HG02798 (cell line): ENCODE data around the gene TGM6.

Experiments
- ATAC-seq: cut with Tn5 transposase; IDR thresholded peaks from one replicate; pipeline ENCODE4 v1.9.1; 2021; ENCODE audit warnings: mild to moderate bottlenecking; ENCODE audit not compliant: unreplicated experiment, poor library complexity

TGM6 gene

DNA sequence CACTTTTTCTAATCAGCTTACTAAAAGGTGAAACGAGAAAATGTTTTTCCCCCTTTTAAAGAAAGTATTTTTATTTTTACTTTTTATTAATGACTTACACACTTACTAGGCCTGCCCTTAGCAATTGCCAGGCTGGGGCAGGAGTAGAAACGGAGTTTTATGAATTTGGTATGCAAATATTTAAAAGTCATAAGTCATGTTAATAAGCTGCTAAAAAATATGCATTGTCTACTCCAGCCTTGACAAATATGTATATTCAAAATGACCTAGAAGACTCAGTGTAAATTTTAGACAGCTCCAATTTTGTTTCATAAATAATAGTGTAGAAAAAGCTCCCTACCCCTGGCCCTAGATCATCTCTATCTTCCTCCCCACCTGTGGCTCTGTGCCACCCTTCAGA is 17.5 kb upstream of the TGM6 start:
- ATAC-seq = no peak

DNA sequence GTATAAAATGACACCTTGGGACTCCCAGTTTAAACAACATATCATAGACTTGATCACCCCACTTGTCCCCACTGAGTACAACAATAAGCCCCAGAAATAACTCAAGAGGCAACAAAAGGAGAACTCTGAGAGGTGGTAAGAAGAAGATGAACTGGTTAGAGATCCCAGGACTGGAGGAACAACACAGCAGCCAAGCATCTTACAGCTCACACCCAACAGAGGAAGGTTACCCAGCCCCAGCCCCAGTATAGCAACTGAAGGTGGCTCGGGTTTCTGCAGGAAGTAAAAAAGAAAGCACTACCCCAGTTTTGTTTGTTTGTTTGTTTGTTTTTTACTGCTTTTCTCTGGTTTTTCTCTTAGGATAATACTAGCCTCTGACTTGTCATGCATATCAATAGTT is 17.1 kb upstream of the TGM6 start:
- no peak for ATAC-seq

DNA sequence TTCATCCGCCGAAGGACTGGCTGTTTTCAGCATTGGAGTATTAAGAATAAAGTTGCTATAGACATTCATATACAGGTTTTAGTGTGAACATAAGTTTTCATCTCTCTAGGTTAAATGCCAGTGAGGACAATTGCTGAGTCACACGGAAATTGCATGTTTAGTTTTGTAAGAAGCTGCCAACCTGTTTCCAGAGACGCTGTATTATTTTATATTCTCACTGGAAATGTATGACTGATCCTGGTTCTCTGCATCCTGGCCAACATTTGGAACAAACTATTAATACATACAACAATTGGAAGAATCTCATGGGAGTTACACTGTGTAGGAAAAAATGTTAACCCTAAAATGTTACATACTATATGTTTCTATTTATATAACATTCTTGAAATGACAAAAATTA is 16.7 kb upstream of the TGM6 start:
- ATAC-seq = no peak

DNA sequence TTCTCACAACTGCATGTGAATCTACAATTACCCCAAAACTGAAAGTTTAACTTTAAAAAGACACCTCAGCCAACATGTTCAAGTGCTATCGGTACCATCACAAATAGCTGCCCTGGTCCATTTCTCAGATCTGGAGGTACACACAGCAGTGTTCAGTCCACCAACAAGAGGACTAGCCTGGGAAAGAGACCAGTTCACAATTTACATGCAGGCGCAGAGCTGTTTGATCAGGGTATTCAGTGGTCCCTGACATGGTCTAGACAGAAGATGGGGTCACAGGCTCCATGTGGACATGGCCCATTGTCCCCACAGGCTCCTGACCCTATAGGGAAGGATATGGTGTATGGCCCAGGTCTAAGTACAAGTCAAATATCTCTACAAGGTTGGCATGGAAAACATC is 15.6 kb upstream of the TGM6 start:
- no peak for ATAC-seq

- ATAC-seq = no peak
Observed at GRCh38 chr20:2365666-2366065, 15.0 kb upstream of the TGM6 start.

GRCh38 chr20:2368621-2369020 is 12.1 kb upstream of the TGM6 start:
- ATAC-seq = no peak

DNA sequence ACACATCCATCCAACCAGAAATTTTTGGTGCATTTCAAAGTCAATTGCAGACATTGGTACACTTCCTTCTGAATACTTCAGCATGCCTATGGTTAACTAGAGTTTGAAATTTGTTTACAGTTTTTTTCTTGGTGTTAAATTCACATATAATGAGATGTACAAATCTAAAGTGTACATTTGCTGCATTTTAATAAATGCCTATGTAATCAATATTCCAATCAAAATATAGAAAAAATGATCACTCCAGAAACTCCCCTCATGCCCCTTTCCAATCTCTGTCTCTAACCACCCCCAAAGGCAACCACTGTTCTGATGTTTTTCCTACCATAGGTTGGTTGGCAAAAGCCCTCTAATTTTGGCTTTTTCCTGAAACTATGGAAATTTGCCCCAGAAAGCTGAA is 7.6 kb upstream of the TGM6 start:
- no peak for ATAC-seq

- no peak for ATAC-seq
Observed at GRCh38 chr20:2374346-2375125, 6.2 kb upstream of the TGM6 start.

DNA sequence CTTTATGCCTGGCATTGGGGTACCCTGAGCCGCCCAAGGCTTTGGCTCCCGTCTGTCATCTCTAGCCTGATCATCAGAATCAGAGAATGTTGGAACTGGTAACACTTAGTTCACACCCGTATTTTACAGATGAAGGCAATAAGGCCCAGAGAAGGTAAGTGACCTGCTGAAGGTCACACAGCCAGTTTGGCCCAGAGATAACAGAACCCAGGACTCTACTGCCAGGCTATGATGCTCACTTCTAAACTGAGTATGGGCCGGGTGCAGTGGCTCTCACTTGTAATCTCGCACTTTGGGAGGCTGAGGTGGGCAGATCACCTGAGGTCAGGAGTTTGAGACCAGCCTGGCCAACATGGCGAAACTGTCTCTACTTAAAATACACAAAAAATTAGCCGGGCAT is 1.8 kb upstream of the TGM6 start:
- no peak for ATAC-seq

DNA sequence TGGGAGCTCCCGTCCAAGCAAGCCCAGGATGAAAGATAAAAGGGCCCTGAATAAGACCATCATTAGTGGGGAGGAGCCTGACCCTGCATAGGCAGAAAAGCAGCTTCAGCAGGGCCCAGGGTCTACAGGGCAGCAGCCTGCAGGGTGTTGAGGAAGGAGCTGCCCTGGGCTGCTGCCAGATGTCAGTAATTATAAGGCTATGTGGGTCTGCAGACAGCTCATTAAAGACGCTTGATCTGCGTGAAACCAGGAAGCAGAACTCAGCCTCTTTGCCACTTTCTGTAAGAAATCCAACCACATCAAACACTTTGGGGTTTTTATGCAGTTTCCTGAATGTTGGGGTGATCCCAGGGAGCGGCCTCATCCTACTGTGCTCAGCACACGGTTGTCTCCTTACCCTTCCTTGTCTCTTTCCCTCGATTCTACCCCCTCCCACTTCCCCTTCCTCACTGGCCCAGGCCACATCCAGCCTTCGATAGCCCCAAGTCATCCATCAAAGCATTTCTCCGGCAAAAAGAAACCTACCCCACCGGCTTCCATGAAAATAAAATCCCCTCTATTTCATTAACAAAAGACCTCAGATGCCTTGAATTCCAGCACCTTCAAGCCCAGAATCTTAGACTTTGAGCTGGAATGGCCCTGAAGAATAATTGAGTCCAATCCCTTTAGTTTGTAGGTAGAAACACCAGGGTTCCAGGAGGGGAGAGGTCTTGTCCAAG is 1.0 kb upstream of the TGM6 start:
- no peak for ATAC-seq

DNA sequence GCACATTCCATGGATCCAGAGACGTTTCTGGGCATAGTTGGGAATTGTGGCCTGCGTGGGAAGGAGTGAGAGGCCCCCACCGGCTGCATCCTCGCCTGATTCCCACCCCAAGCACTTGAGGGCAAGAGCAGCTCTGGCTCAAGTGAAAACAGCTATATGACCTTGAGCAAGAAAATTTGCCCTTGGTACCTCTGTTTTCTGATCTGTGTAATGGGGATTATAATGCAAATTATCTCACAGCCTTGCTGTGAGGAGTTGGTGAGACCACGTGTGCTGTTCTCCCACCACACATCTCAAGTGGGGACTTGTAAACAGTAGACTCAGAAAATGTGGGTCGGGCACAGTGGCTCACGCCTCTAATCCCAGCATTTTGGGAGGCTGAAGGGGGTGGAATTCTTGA is 602 bp downstream of the TGM6 start:
- ATAC-seq = no peak

GRCh38 chr20:2382833-2383232 is 2.1 kb downstream of the TGM6 start:
- ATAC-seq = no peak

DNA sequence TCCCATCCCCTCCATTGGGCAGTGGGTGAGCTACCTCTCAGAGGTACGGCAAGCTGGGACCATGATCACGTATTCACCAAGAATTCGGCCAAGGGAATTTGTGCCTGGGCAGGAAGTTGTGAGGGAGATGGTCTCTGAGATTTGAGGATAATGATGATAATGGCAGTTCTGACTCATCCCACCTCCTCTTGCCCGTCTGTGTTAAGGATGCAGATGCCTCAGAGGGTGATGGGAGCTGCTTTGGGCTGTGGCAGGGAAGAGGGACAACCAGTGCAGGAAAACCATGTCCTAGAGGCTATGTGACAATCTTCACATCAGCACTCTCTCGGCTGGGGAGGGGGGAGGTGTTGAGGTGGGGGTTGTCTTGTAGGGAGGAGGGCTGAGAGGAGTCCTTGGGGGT is 4.3 kb downstream of the TGM6 start:
- ATAC-seq = no peak

GRCh38 chr20:2385496-2385895 is 4.8 kb downstream of the TGM6 start:
- ATAC-seq = no peak

DNA sequence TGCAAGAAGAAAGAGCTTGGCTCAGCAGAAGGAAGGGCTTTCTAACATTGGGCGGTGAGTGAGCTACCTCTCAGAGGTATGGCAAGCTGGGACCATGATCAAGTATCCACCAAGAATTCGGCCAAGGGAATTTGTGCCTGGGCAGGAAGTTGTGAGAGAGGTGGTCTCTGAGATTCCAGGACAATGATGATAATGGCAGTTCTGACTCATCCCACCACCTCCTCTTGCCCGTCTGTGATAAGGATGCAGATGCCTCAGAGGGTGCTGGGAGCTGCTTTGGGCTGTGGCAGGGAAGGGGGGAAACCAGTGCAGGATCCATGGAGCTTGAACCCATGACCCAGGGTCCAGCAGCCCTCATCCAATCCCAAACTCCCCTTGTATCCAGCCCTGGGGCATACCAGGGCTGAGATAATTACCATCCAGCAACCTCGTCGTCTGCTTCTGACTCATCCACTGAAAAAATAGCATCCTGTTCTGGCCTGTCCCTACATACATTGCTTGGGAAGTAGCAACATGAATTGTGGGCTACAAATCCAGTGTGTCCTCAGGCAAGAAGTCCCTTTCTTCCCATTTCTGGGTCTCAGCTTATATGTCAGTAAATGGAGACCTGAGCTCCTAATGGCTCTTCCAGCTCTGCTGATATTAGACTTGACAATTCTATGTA is 5.9 kb downstream of the TGM6 start:
- no peak for ATAC-seq

- ATAC-seq = no peak
Observed at GRCh38 chr20:2387180-2387577, 6.5 kb downstream of the TGM6 start.

- ATAC-seq = no peak
Observed at GRCh38 chr20:2387580-2387979, 6.9 kb downstream of the TGM6 start.

DNA sequence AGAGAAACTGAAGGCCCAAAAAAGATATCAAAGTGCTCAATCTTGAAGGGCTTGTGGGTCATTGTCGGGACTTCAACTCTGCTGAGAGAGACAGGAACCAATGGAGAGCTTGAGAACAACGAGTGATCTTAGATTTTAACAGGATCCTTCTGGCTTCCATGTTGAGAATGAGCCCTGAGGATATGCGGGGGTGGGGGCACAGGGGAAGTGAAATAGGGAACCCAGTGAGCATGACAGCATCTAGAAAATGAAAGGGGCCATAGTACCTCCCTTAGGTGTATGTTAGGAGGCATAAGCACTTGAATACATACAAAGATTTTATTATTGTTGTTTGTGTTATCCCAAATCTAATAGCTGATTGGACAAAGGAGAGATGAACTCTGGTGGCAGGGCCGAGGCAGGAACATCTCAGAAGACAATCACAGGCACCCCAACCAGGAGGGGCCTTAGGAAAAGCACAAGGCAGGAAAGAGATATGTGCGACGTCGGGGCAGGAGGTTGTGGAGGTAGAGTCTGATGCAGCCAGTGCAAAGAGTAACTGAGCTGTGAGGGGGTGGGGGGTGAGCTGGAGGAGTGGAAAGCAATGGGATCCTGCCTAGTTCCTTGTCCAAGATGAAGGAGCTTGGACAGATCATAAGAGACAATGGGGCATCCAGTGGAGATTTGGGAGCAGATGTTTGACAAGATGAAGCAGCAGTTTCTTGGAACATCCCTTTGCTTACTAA is 10.4 kb downstream of the TGM6 start:
- no peak for ATAC-seq

GRCh38 chr20:2394411-2395055 is 13.8 kb downstream of the TGM6 start:
- ATAC-seq = no peak

DNA sequence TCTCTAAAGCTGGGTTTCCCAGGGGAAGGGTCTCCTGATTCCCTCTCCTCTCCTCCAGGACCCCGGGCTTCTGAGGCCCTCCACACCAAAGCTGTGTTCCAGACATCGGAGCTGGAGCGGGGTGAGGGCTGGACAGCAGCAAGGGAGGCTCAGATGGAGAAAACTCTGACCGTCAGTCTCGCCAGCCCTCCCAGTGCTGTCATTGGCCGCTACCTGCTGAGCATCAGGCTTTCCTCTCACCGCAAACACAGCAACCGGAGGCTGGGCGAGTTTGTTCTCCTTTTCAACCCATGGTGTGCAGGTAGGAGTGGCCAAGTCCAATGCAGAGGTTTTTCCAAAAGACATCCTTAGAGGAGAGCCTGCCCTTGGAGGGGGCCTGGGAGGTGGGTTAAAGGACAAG is 14.4 kb downstream of the TGM6 start:
- ATAC-seq = no peak
